Smooth muscle cell (in vitro differentiated cells): ENCODE results near the gene PRPF19. TPM values are rescaled to one million over a fixed set of nuclear protein-coding genes. Genes with fewer than 3 reads are reported as not detected.

ENCODE experiments used
- DNase-seq: peaks from one replicate; lab custom pipeline; 2025; ENCODE audit not compliant: unreplicated experiment; lab: John Stamatoyannopoulos, UW
- H2AFZ ChIP-seq: fragments of 200-600 bp; sonication (generic); 2 replicates; pipeline ENCODE4 v1.6.0; 2016; ENCODE audit warnings: antibody characterized with exemption, low read depth, mild to moderate bottlenecking
- H3F3A ChIP-seq: fragments of 200-600 bp; sonication (generic); 2 replicates; pipeline ENCODE4 v1.6.0; 2017; ENCODE audit warnings: antibody characterized with exemption, low read depth
- H3K27ac ChIP-seq: fragments of 200-600 bp; sonication (generic); 2 replicates; pipeline ENCODE4 v1.5.1; 2016; ENCODE audit warnings: low read depth, mild to moderate bottlenecking
- H3K27me3 ChIP-seq: fragments of 200-600 bp; sonication (generic); 2 replicates; pipeline ENCODE4 v1.6.1; 2016; ENCODE audit warnings: low read depth, mild to moderate bottlenecking
- H3K36me3 ChIP-seq: fragments of 200-600 bp; sonication (generic); 2 replicates; pipeline ENCODE4 v1.5.1; 2016; ENCODE audit warnings: low read depth
- H3K4me1 ChIP-seq: fragments of 200-600 bp; sonication (generic); 2 replicates; pipeline ENCODE4 v1.5.1; 2016; ENCODE audit warnings: low read depth
- H3K4me2 ChIP-seq: fragments of 200-600 bp; sonication (generic); 2 replicates; pipeline ENCODE4 v1.6.0; 2016; ENCODE audit warnings: mild to moderate bottlenecking
- H3K4me3 ChIP-seq: fragments of 200-600 bp; sonication (generic); 2 replicates; pipeline ENCODE4 v1.5.1; 2016; ENCODE audit warnings: mild to moderate bottlenecking
- H3K79me2 ChIP-seq: fragments of 200-600 bp; sonication (generic); 2 replicates; pipeline ENCODE4 v1.6.0; 2016; ENCODE audit warnings: low read depth, mild to moderate bottlenecking
- H3K9ac ChIP-seq: fragments of 200-600 bp; sonication (generic); 2 replicates; pipeline ENCODE4 v1.6.0; 2016; ENCODE audit warnings: low read depth
- H3K9me3 ChIP-seq: fragments of 200-600 bp; sonication (generic); replicated peaks from 2 replicates; pipeline ENCODE4 v1.5.1; 2016; ENCODE audit warnings: low read depth
- H4K20me1 ChIP-seq: fragments of 200-600 bp; sonication (generic); 2 replicates; pipeline ENCODE4 v1.6.0; 2016; ENCODE audit warnings: low read depth
- WGBS: methylation state at CpG from one replicate; pipeline ENCODE4 v1.1.7; 2016; ENCODE audit warnings: low lambda C conversion rate; 5-methylcytosine and 5-hydroxymethylcytosine counted together
- polyA plus RNA-seq: library from polyadenylated mRNA; unstranded; fragments of >200 nt; fragmentation: Nextera tagmentation; extraction: Ambion mirVana; gene quantifications from 2 replicates; pipeline ENCODE4 v1.2.1, GENCODE V29; 2016
- total RNA-seq: library from RNA; depleted of rRNA; stranded (reverse); fragments of >200 nt; gene quantifications from 2 replicates; pipeline ENCODE4 v1.2.3, GENCODE V29; 2014
- TF ChIP-seq, protein P1 (sequence below): fragments of 200-600 bp; sonication (generic); IDR thresholded peaks from 2 replicates; pipeline ENCODE4 v1.5.1; 2017; ENCODE audit warnings: borderline replicate concordance, mild to moderate bottlenecking, antibody characterized with exemption; ENCODE audit not compliant: insufficient read depth, poor library complexity, severe bottlenecking

Gene PRPF19
- total and polyA plus RNA-seq, 2 experiments from 2014 or later = 10.2 to 33.0 TPM

DNA sequence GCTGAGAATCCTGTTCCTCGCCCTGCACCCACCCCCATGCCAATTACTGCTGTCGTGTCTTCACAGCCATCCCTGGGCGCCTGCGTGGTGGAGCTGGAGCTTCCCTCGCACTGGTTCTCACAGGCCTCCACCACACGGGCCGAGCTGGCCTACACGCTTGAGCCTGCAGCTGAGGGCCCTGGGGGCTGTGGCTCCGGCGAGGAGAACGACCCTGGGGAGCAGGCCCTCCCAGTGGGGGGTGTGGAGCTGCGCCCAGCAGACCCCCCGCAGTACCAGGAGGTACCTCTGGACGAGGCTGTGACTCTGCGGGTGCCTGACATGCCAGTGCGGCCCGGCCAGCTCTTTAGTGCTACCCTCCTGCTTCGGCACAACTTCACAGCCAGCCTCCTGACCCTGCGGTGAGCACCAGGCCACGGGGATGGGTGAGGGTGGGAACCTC lies 22.2 kb upstream of the PRPF19 start:
- Histone ChIP-seq H3F3A (no peaks in the 10 kb centered on the region), H2AFZ (no peak overlapping the region), H3K36me3 (peaks cover 3% of the 10 kb centered on the region), H4K20me1 (peaks cover 3% of the 10 kb centered on the region), H3K9ac (no peak overlapping the region), H3K9me3 (no peaks in the 10 kb centered on the region), H3K4me2 (no peak overlapping the region), H3K4me1 (peaks cover 13% of the 10 kb centered on the region), H3K27ac (no peak overlapping the region), H3K4me3 (no peak overlapping the region), H3K79me2 (no peaks in the 10 kb centered on the region), H3K27me3 (no peaks in the 10 kb centered on the region)
- TF ChIP-seq, protein P1, sequence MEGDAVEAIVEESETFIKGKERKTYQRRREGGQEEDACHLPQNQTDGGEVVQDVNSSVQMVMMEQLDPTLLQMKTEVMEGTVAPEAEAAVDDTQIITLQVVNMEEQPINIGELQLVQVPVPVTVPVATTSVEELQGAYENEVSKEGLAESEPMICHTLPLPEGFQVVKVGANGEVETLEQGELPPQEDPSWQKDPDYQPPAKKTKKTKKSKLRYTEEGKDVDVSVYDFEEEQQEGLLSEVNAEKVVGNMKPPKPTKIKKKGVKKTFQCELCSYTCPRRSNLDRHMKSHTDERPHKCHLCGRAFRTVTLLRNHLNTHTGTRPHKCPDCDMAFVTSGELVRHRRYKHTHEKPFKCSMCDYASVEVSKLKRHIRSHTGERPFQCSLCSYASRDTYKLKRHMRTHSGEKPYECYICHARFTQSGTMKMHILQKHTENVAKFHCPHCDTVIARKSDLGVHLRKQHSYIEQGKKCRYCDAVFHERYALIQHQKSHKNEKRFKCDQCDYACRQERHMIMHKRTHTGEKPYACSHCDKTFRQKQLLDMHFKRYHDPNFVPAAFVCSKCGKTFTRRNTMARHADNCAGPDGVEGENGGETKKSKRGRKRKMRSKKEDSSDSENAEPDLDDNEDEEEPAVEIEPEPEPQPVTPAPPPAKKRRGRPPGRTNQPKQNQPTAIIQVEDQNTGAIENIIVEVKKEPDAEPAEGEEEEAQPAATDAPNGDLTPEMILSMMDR = no peak
- DNase-seq = no peak
- 97% methylated on average over 20 of the region's 20 CpGs for WGBS

- H3F3A ChIP-seq = no peaks in the 10 kb centered on the region
- H3K27ac ChIP-seq = no peak overlapping the region
- no peak overlapping the region for H2AFZ ChIP-seq
- TF ChIP-seq, protein P1 = no peak
- peaks cover 3% of the 10 kb centered on the region for H4K20me1 ChIP-seq
- no peaks in the 10 kb centered on the region for H3K27me3 ChIP-seq
- no peak overlapping the region for H3K9ac ChIP-seq
- H3K79me2 ChIP-seq = no peaks in the 10 kb centered on the region
- H3K4me1 ChIP-seq = peaks cover 13% of the 10 kb centered on the region
- no peak for DNase-seq
- WGBS = 96% methylated on average over 16 of the region's 16 CpGs
- H3K36me3 ChIP-seq = peaks cover 3% of the 10 kb centered on the region
- no peak overlapping the region for H3K4me2 ChIP-seq
- H3K9me3 ChIP-seq = no peaks in the 10 kb centered on the region
- H3K4me3 ChIP-seq = no peak overlapping the region
Measured at GRCh38 chr11:60927600-60927999, 21.2 kb upstream of the PRPF19 start.

DNA sequence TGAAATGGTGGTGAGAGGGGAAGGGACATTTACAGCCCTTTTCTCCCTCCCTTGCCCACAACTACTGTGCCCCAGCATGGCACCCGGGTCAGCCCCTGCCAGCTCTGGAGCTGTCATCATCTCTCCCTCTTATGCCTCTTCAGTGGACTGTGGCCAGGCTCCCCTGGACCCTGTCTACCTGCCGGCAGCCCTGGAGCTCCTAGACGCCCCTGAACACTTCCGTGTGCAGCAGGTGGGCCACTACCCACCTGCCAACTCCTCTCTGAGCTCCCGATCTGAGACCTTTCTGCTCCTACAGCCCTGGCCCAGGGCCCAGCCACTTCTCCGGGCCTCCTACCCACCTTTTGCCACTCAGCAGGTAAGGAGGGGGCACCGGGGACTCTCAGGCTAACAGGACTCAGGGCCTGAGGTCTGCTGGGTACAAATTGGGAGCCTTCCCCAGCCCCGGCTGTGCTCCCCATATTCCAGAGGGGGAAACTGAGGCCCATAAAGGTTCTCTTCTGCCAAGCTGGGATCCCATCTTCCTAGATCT lies 20.7 kb upstream of the PRPF19 start:
- Histone ChIP-seq H3K27ac (no peak overlapping the region), H4K20me1 (peaks cover 3% of the 10 kb centered on the region), H3K36me3 (peaks cover 3% of the 10 kb centered on the region), H3K9me3 (no peaks in the 10 kb centered on the region), H3K4me3 (no peak overlapping the region), H3K79me2 (no peaks in the 10 kb centered on the region), H3K9ac (no peak overlapping the region), H2AFZ (no peak overlapping the region), H3K27me3 (no peaks in the 10 kb centered on the region), H3K4me2 (no peak overlapping the region), H3K4me1 (peaks cover 13% of the 10 kb centered on the region), H3F3A (no peaks in the 10 kb centered on the region)
- WGBS = 96% methylated on average over 8 of the region's 8 CpGs
- DNase-seq = no peak
- TF ChIP-seq, protein P1 = no peak

DNA sequence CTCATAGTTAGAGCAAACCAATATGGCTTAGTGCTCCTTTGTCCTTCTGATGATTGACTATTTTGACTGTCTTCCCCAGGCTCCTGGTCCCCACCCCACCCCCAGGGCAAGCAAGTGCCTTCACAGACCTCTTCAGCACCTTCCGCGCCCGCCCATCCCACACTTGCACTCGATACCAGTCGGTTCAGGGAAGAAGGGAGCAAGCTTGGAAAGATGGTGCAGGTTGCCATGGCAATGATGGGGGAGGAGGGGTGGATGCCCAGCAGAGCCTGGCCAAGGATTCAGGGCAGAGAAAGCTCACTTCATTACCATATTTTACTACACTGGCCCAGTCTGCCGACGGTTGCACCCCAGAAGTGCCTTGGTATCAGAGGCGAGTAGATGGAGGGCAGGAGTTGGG lies 20.1 kb upstream of the PRPF19 start:
- peaks cover 3% of the 10 kb centered on the region for H3K36me3 ChIP-seq
- H2AFZ ChIP-seq = no peak overlapping the region

More for the DNA sequence above, 20.1 kb upstream of the PRPF19 start:
- no peak for DNase-seq
- H3K4me3 ChIP-seq = no peak overlapping the region
- 94% methylated on average over 8 of the region's 8 CpGs for WGBS
- H3K9me3 ChIP-seq = no peaks in the 10 kb centered on the region
- no peaks in the 10 kb centered on the region for H3K27me3 ChIP-seq
- H3K4me2 ChIP-seq = no peak overlapping the region
- H4K20me1 ChIP-seq = peaks cover 3% of the 10 kb centered on the region
- no peaks in the 10 kb centered on the region for H3K79me2 ChIP-seq
- H3K9ac ChIP-seq = no peak overlapping the region
- H3K27ac ChIP-seq = no peak overlapping the region
- H3F3A ChIP-seq = no peaks in the 10 kb centered on the region
- TF ChIP-seq, protein P1 = no peak
- peaks cover 13% of the 10 kb centered on the region for H3K4me1 ChIP-seq
